IPS-18a (cell line): ENCODE measurements around the gene GOLPH3.

ENCODE experiments used
- H3K27ac ChIP-seq: one replicate; pipeline ENCODE4 v1.5.1; 2013; ENCODE audit warnings: low read length
- H3K27me3 ChIP-seq: one replicate; pipeline ENCODE4 v1.6.1; 2013; ENCODE audit warnings: mild to moderate bottlenecking, low read length; ENCODE audit not compliant: control insufficient read depth, insufficient read depth
- H3K36me3 ChIP-seq: one replicate; pipeline ENCODE4 v1.6.1; 2013; ENCODE audit warnings: low read depth, low read length; ENCODE audit not compliant: control insufficient read depth
- H3K4me1 ChIP-seq: one replicate; pipeline ENCODE4 v1.6.1; 2013; ENCODE audit warnings: low read depth, low read length; ENCODE audit not compliant: control insufficient read depth
- H3K4me3 ChIP-seq: one replicate; pipeline ENCODE4 v1.5.1; 2013; ENCODE audit warnings: low read length
- H3K9ac ChIP-seq: one replicate; pipeline ENCODE4 v1.6.1; 2013; ENCODE audit warnings: mild to moderate bottlenecking, low read length, moderate library complexity
- H3K9me3 ChIP-seq: one replicate; pipeline ENCODE4 v1.6.1; 2013; ENCODE audit warnings: low read depth, low read length; ENCODE audit not compliant: control insufficient read depth

GOLPH3 gene

GRCh38 chr5:32107291-32107690 lies 66.8 kb downstream of the GOLPH3 start:
- no peak overlapping the region for H3K4me3 ChIP-seq
- no peak overlapping the region for H3K27ac ChIP-seq
- H3K36me3 ChIP-seq, result peaks cover 70% of the 10 kb centered on the region
- H3K4me1 ChIP-seq, result no peaks in the 10 kb centered on the region
- H3K27me3 ChIP-seq, result no peaks in the 10 kb centered on the region
- no peak overlapping the region for H3K9ac ChIP-seq
- no peaks in the 10 kb centered on the region for H3K9me3 ChIP-seq

DNA sequence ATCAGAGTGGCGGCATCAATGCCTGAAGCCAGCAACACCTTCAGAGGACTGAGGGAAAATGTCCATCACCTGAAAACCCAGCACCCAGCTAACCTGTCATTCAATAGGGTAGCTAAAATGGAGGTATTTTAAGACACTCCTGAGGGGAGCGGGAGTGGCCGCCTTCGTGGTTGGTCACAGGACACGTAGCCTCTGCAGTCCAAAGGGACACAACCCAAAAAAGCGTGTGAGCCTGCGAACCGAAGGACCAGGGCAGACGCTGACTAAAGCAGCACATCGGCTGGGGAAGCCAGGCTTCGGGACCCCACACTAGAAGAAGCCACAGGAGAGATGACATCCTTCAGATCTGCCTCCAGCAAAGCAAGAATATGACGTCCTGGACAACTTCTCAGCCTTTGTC lies 70.6 kb downstream of the GOLPH3 start:
- Histone ChIP-seq H3K9me3 (no peaks in the 10 kb centered on the region), H3K27me3 (no peaks in the 10 kb centered on the region), H3K36me3 (peaks cover 62% of the 10 kb centered on the region), H3K4me3 (no peak overlapping the region), H3K9ac (no peak overlapping the region), H3K4me1 (no peaks in the 10 kb centered on the region), H3K27ac (no peak overlapping the region)

DNA sequence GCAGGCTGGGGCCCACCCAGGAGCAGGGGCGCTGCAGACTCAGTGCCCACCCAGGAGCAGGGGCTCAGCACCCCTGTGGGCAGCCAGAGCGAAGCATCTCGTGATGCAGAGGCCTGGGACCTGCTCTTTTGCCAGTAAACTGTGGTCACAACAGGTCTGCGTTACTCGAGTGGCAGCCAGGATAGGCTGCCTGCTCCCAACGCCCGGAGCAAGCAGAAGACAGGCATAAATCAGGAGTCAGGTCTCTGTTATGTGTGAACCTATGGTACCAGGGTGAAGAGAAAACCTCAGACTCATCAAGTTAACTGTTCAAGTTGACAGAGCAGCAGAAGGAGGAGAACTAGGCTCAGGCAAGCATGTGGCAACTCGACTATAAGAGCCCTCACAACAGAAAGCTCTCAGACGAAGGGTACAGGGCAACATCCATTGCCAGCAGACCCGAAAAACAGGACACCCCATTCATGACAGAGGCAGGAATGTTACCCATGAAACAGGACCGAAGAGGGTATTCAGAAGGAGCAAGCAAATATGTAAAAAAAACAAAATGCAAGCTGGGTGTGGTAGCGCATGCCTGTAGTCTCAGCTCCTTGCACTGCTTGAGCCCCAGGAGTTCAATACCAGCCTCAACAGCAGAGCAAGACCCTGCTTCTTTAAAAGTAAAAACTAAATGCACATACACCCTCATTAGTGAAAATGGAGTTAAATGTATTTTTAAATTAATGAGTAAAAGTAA lies 71.7 kb downstream of the GOLPH3 start:
- no peaks in the 10 kb centered on the region for H3K27me3 ChIP-seq
- no peak overlapping the region for H3K9ac ChIP-seq
- no peak overlapping the region for H3K4me3 ChIP-seq
- H3K9me3 ChIP-seq, result no peaks in the 10 kb centered on the region
- H3K27ac ChIP-seq, result no peak overlapping the region
- no peaks in the 10 kb centered on the region for H3K4me1 ChIP-seq
- H3K36me3 ChIP-seq, result peaks cover 58% of the 10 kb centered on the region

DNA sequence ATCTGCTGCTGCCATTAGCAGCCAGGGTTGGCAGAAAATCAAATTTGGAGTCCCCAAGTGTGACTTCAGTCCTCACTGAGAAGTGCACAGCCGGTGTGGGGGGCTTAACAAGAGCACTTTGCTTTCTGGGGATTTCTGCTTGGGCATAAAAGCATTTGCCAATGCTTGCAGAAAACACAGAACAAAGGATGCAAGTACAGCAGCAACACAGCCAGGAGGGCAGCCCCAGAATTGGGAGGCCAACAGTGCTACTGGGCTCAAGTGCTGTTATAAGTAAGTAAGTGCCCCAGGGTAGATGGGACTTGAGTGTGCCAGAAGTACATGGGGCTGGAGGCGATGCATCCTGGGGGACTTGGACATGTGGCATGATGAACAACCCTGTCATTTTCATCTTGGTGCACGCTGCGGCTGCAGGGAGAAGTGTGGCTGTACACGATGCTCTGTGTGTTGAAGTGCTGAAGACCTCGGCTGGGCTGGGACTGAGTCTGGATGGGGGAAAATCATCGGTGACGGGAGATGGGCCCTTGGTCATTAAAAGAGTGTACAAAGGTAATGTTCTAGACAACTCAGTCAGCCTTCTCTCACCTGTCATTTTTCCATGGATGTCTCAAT lies 73.3 kb downstream of the GOLPH3 start:
- peaks cover 44% of the 10 kb centered on the region for H3K36me3 ChIP-seq
- no peak overlapping the region for H3K27ac ChIP-seq
- H3K27me3 ChIP-seq, result no peaks in the 10 kb centered on the region
- no peaks in the 10 kb centered on the region for H3K4me1 ChIP-seq
- H3K9me3 ChIP-seq, result no peaks in the 10 kb centered on the region
- H3K4me3 ChIP-seq, result no peak overlapping the region
- H3K9ac ChIP-seq, result no peak overlapping the region

GRCh38 chr5:32100230-32100629 lies 73.9 kb downstream of the GOLPH3 start:
- Histone ChIP-seq H3K4me3 (no peak overlapping the region), H3K9ac (no peak overlapping the region), H3K27me3 (no peaks in the 10 kb centered on the region), H3K4me1 (no peaks in the 10 kb centered on the region), H3K36me3 (peaks cover 38% of the 10 kb centered on the region), H3K27ac (no peak overlapping the region), H3K9me3 (no peaks in the 10 kb centered on the region)

GRCh38 chr5:32099486-32100035 lies 74.6 kb downstream of the GOLPH3 start:
- Histone ChIP-seq H3K4me1 (no peaks in the 10 kb centered on the region), H3K9ac (no peak overlapping the region), H3K9me3 (no peaks in the 10 kb centered on the region), H3K27ac (no peak overlapping the region), H3K27me3 (no peaks in the 10 kb centered on the region), H3K4me3 (no peak overlapping the region), H3K36me3 (peaks cover 38% of the 10 kb centered on the region)

- H3K4me1 ChIP-seq, result no peaks in the 10 kb centered on the region
- no peak overlapping the region for H3K4me3 ChIP-seq
- no peak overlapping the region for H3K9ac ChIP-seq
- peaks cover 35% of the 10 kb centered on the region for H3K36me3 ChIP-seq
- no peak overlapping the region for H3K27ac ChIP-seq
- no peaks in the 10 kb centered on the region for H3K27me3 ChIP-seq
- no peaks in the 10 kb centered on the region for H3K9me3 ChIP-seq
These were observed 75.2 kb downstream of the GOLPH3 start for GRCh38 chr5:32098890-32099310.

- Histone ChIP-seq H3K9ac (no peak overlapping the region), H3K9me3 (no peaks in the 10 kb centered on the region), H3K27ac (no peak overlapping the region), H3K4me3 (no peak overlapping the region), H3K27me3 (no peaks in the 10 kb centered on the region), H3K4me1 (no peaks in the 10 kb centered on the region), H3K36me3 (peaks cover 29% of the 10 kb centered on the region)
These were observed 75.8 kb downstream of the GOLPH3 start for GRCh38 chr5:32098291-32098690.

DNA sequence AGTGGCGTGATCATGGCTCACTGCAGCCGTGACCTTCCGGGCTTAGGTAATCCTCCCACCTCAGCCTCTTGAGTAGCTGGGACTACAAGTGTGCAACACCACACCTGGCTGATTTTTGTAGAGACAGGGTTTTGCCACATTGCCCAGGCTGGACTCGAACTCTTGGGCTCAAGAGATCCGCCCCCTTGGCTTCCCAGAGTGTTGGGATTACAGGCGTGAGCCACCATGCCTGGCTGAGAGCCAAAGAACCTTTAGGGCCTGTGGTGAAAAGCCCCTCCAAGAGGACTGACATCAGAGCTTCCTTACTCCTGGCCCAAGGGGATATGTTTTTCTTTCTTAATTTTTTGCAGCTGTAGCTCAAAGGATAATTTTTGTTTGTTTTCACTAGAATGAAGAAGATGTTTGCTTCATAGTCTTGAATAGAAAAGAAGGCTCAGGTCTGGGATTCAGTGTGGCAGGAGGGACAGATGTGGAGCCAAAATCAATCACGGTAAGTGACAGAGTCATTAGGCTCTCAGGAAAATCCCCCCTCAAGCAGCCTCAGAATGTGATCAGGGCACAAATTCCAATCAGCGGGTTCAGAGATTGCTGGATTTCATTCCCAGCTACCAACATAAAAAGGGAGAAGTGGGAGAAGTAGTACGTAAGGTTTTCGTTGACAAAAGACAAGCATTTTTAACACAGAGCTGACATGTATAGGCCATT lies 77.1 kb downstream of the GOLPH3 start:
- Histone ChIP-seq H3K4me3 (no peak overlapping the region), H3K4me1 (no peaks in the 10 kb centered on the region), H3K27ac (no peak overlapping the region), H3K36me3 (peaks cover 18% of the 10 kb centered on the region), H3K9ac (no peak overlapping the region), H3K27me3 (no peaks in the 10 kb centered on the region), H3K9me3 (no peaks in the 10 kb centered on the region)

DNA sequence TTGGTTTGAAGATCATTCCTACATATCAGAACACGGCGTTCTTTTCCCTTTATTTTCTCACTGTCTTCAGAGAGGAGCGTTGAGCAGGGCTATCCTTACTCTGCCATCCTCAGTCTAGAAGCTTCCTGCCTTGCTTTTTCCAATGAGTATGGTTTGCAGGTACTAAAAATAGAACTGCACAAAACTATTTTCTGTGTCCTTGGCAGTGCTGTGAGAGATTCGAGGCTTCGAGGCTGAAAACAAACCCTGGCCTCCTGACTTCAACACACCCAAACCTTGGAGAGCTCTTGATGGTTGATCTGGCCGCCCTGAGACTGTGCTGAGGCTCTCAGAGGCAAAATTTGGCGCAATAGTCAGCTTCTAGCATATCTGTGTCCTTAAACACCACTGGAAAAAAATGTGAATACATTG lies 78.9 kb downstream of the GOLPH3 start:
- Histone ChIP-seq H3K9ac (no peak overlapping the region), H3K4me3 (no peak overlapping the region), H3K4me1 (no peaks in the 10 kb centered on the region), H3K27me3 (no peaks in the 10 kb centered on the region), H3K36me3 (peaks cover 5% of the 10 kb centered on the region), H3K9me3 (no peaks in the 10 kb centered on the region), H3K27ac (no peak overlapping the region)

GRCh38 chr5:32094691-32095090 lies 79.4 kb downstream of the GOLPH3 start:
- Histone ChIP-seq H3K36me3 (peaks cover 4% of the 10 kb centered on the region), H3K9me3 (no peaks in the 10 kb centered on the region), H3K4me1 (no peaks in the 10 kb centered on the region), H3K4me3 (no peak overlapping the region), H3K27ac (no peak overlapping the region), H3K27me3 (no peaks in the 10 kb centered on the region), H3K9ac (no peak overlapping the region)
